GM19240 (cell line): ENCODE data around the gene ADAMTS13.

Experiments
- DNase-seq: peaks from one replicate; pipeline ENCODE4 v3.0.0; 2011; ENCODE audit warnings: low spot score; ENCODE audit not compliant: insufficient read length

The ADAMTS13 gene

GRCh38 chr9:133507246-133507965 lies 85.2 kb downstream of the ADAMTS13 start:
- DNase-seq, result no peak

GRCh38 chr9:133508046-133508445 lies 85.9 kb downstream of the ADAMTS13 start:
- DNase-seq, result no peak
